ENCODE data around the gene VPS11. TPM values are rescaled to one million over a fixed set of nuclear protein-coding genes. Genes with fewer than 3 reads are reported as not detected.
A peak's percentile ranks its signal among the peaks of the same experiment; 100 is the strongest.

The VPS11 gene
- total RNA-seq, 1 experiment from 2014 or later, result 18.6 TPM

DNA sequence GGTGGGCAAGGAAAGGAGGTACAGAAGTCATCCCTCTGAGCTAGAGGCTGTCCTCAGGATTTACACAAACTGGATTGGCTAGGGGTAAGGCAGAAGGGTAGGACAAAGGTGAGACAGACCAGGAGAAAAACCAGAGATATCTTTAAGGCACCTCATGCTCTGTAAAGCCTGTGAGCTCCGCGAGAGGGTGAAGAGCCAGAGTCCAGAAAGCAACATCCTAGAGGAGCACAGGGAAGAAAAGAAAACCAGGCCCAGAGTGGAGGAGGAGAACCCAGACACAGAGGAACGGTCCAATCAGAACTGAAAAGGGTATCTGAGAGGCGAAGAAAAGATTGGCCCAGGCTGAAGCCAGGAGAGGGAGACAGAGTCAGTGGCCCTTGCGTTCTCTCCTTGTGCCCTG, 42.1 kb upstream of the VPS11 start:
- H3K79me2 ChIP-seq (ENCODE audit: insufficient read depth, low read length), result no peaks in the 10 kb centered on the region; the same call in 1 of the 2 replicates
- H3K18ac ChIP-seq (ENCODE audit: insufficient read length, low read depth, low read length), result no peak overlapping the region
- H2BK15ac ChIP-seq (ENCODE audit: low read depth, low read length), result no peak overlapping the region
- Mint-ChIP-seq H3K9me3 (no peaks in the 10 kb centered on the region), H3K27me3 (ENCODE audit: low read depth) (no peaks in the 10 kb centered on the region), H3K4me3 (no peak overlapping the region), H3K4me1 (peaks cover 22 to 24% of the 10 kb centered on the region in 2 experiments), H3K36me3 (ENCODE audit: insufficient read depth in 1 of 3, low read depth in 3 of 3) (peaks cover 31 to 78% (median 71%) of the 10 kb centered on the region in 3 experiments), H3K27ac (peak overlapping the region in 2 of 3 experiments; percentile 72 to 84; a peak in 5 of 7 replicates)
- peaks cover 8% of the 10 kb centered on the region; the same call in 1 of the 2 replicates for H3K4me1 ChIP-seq (ENCODE audit: insufficient read depth, low read length)
- H4K8ac ChIP-seq (replicated peaks; ENCODE audit: insufficient read length, low read depth, low read length), result no peak overlapping the region
- no peak overlapping the region for H2BK120ac ChIP-seq (ENCODE audit: low read depth, low read length, poor library complexity, severe bottlenecking)
- H4K91ac ChIP-seq (ENCODE audit: insufficient read length, low read depth, low read length), result no peak overlapping the region
- H2AFZ ChIP-seq (ENCODE audit: low read length), result no peak overlapping the region
- H2AK5ac ChIP-seq (ENCODE audit: insufficient read length, low read length), result no peak overlapping the region
- H3K14ac ChIP-seq (ENCODE audit: insufficient read depth, low read length), result no peak overlapping the region
- H3K27me3 ChIP-seq (ENCODE audit: insufficient read depth, low read length), result no peaks in the 10 kb centered on the region
- no peak overlapping the region for H3K4me2 ChIP-seq (ENCODE audit: insufficient read depth, insufficient read length, low read length)
- no peak overlapping the region for H3K9ac ChIP-seq (ENCODE audit: extremely low read depth, insufficient read length, low read length)
- no peaks in the 10 kb centered on the region for H3K9me3 ChIP-seq (ENCODE audit: control insufficient read depth, low read depth, low read length)
- no peak overlapping the region for H2BK20ac ChIP-seq (ENCODE audit: low read depth, low read length, poor library complexity, severe bottlenecking)
- no peak overlapping the region for H3K56ac ChIP-seq (ENCODE audit: insufficient read length, low read depth, low read length)
- WGBS (ENCODE audit: extremely low coverage, insufficient read length, low lambda C conversion rate), result no CpG with 5 or more reads among the region's 5 CpGs
- peaks cover 13% of the 10 kb centered on the region for H3K23me2 ChIP-seq (ENCODE audit: insufficient read length, low read depth, low read length, poor library complexity, severe bottlenecking)
- H3K27ac ChIP-seq (ENCODE audit: insufficient read length, low read depth, low read length), result no peak overlapping the region
- H2BK12ac ChIP-seq (ENCODE audit: insufficient read length, low read depth, low read length), result no peak overlapping the region
- H3K23ac ChIP-seq (ENCODE audit: insufficient read length, low read depth, low read length), result no peak overlapping the region
- no peak overlapping the region for H3K4ac ChIP-seq (ENCODE audit: low read depth, low read length)
- no peak overlapping the region for H3T11ph ChIP-seq (ENCODE audit: low read length)
- no peaks in the 10 kb centered on the region for H4K20me1 ChIP-seq (ENCODE audit: control insufficient read depth, insufficient read depth, insufficient read length)
- no peak overlapping the region for H2BK5ac ChIP-seq (ENCODE audit: insufficient read length, low read length)
- DNase-seq, result no peak
- peaks cover 3% of the 10 kb centered on the region for H3K79me1 ChIP-seq (ENCODE audit: insufficient read depth, low read depth, low read length, poor library complexity, severe bottlenecking)
- H4K5ac ChIP-seq (ENCODE audit: insufficient read length, low read depth, low read length), result no peak overlapping the region
- no peak for TF ChIP-seq CTCF (conservative IDR thresholded peaks at IDR 0.05)

Data from H9 (cell line).